Endothelial cell of umbilical vein (primary cell): ENCODE measurements around the gene CLNK. TPM values are rescaled to one million over a fixed set of nuclear protein-coding genes. Genes with fewer than 3 reads are reported as not detected.

ENCODE experiments used
- BruUV-seq: library from RNA; stranded (reverse); fragments of 400-500 nt; replicated peaks from 2 replicates; lab custom pipeline; 2021; lab: Mats Ljungman, UMichigan
- CTCF ChIA-PET: fragments of 300-600, 350-600 bp; sonication (Branson Sonifier 250); formaldehyde crosslinking; loops from one replicate; lab custom pipeline; 2021; ENCODE audit warnings: antibody characterized with exemption, inconsistent platforms; lab: Charles Lee
- POLR2A ChIA-PET: fragments of 300-600, 350-600 bp; sonication (Branson Sonifier 250); formaldehyde crosslinking; loops from one replicate; lab custom pipeline; 2021; ENCODE audit warnings: antibody characterized with exemption, inconsistent platforms; lab: Charles Lee
- DNase-seq: peaks from one replicate; pipeline ENCODE4 v3.0.0-alpha.2; 2011; ENCODE audit warnings: low read depth, low spot score
- FAIRE-seq: peaks from 2 replicates; lab custom pipeline; 2011; peaks lifted over from hg19 to GRCh38; lab: Jason Lieb, UNC
- H2AFZ ChIP-seq: 2 replicates; pipeline ENCODE4 v1.6.0; 2012; ENCODE audit warnings: low read depth, low read length, control low read depth, inconsistent platforms
- H3K27ac ChIP-seq: 2 replicates; pipeline ENCODE4 v1.5.1; 2011; ENCODE audit warnings: low read depth, mild to moderate bottlenecking, control low read depth, low read length, moderate library complexity; ENCODE audit not compliant: insufficient read depth
- H3K27me3 ChIP-seq, 2 experiments: 2 replicates each; pipeline versions ENCODE4 v1.6.0 to v1.6.1; 2011; ENCODE audit warnings: low read length in 2 of 2, mixed read lengths in 1 of 2; ENCODE audit not compliant: control insufficient read depth in 2 of 2, insufficient read depth in 2 of 2
- H3K36me3 ChIP-seq, 2 experiments: 2 replicates in 1 of 2; 3 replicates in 1 of 2; pipeline ENCODE4 v1.5.1; 2011; ENCODE audit warnings: low read length in 2 of 2, mild to moderate bottlenecking in 1 of 2, moderate library complexity in 1 of 2; ENCODE audit not compliant: control insufficient read depth in 2 of 2, insufficient read depth in 2 of 2; ENCODE audit errors: extremely low read depth in 1 of 2
- H3K4me1 ChIP-seq: 3 replicates; pipeline ENCODE4 v1.5.1; 2011; ENCODE audit warnings: mild to moderate bottlenecking, low read length; ENCODE audit not compliant: control insufficient read depth, insufficient read depth; ENCODE audit errors: extremely low read depth
- H3K4me2 ChIP-seq: 2 replicates; pipeline ENCODE4 v1.6.1; 2011; ENCODE audit warnings: low read length, control low read depth, mixed read lengths; ENCODE audit not compliant: insufficient read depth
- H3K4me3 ChIP-seq, 3 experiments: fragments of 200-600 bp in 1 of 3; sonication (generic), shearing (Covaris generic) in 1 of 3; replicated peaks in 1 of 3; 2 replicates each; pipeline ENCODE4 v1.5.1; 2011 to 2016; ENCODE audit warnings: control low read depth in 3 of 3, low read length in 3 of 3, mild to moderate bottlenecking in 2 of 3, inconsistent platforms in 1 of 3, low read depth in 1 of 3, moderate library complexity in 1 of 3; ENCODE audit not compliant: insufficient read depth in 1 of 3
- H3K79me2 ChIP-seq: 2 replicates; pipeline ENCODE4 v1.6.0; 2012; ENCODE audit warnings: low read length, inconsistent platforms; ENCODE audit not compliant: control insufficient read depth, insufficient read depth
- H3K9ac ChIP-seq: replicated peaks from 2 replicates; pipeline ENCODE3; 2011; ENCODE audit warnings: low read length, control low read depth; ENCODE audit not compliant: insufficient read depth; ENCODE audit errors: extremely low read depth
- H3K9me1 ChIP-seq: replicated peaks from 3 replicates; pipeline ENCODE4 v1.6.0; 2011; ENCODE audit warnings: mild to moderate bottlenecking, low read length; ENCODE audit not compliant: control insufficient read depth, insufficient read depth; ENCODE audit errors: extremely low read depth
- H3K9me3 ChIP-seq: replicated peaks from 2 replicates; pipeline ENCODE4 v1.5.1; 2012; ENCODE audit warnings: low read length, inconsistent platforms; ENCODE audit not compliant: control insufficient read depth, insufficient read depth
- H4K20me1 ChIP-seq: replicated peaks from 2 replicates; pipeline ENCODE3; 2011; ENCODE audit warnings: mild to moderate bottlenecking, low read length; ENCODE audit not compliant: control insufficient read depth, insufficient read depth; ENCODE audit errors: extremely low read depth
- EZH2 ChIP-seq: IDR thresholded peaks from 2 replicates; pipeline ENCODE4 v1.6.1; 2012; ENCODE audit warnings: borderline replicate concordance, low read depth, mild to moderate bottlenecking, moderate library complexity, low read length, inconsistent platforms; ENCODE audit not compliant: severe bottlenecking
- FOS ChIP-seq: IDR thresholded peaks from 2 replicates; pipeline ENCODE4 v1.6.1; 2011; ENCODE audit warnings: mild to moderate bottlenecking, low read length, moderate library complexity, borderline replicate concordance; ENCODE audit not compliant: insufficient read depth
- JUN ChIP-seq: IDR thresholded peaks from 2 replicates; pipeline ENCODE4 v1.6.1; 2011; ENCODE audit warnings: borderline replicate concordance, low read depth; ENCODE audit not compliant: insufficient read length, insufficient read depth
- MYC ChIP-seq: IDR thresholded peaks from one replicate; pipeline ENCODE4 v1.6.1; 2011; ENCODE audit warnings: mild to moderate bottlenecking, low read depth, low read length
- POLR2A ChIP-seq: IDR thresholded peaks from 2 replicates; pipeline ENCODE4 v1.6.1; 2012; ENCODE audit warnings: low read depth, mild to moderate bottlenecking, control low read depth, low read length
- dilution Hi-C: fragments of 300-500 bp; cut with MboI; formaldehyde crosslinking; loops from one replicate; pipeline ENCODE4 v1.15.0; 2019; ENCODE audit warnings: low sequenced_read_pairs; ENCODE audit not compliant: extremely low pct_ligation_motif_present
- intact Hi-C: fragments of 100-400 bp; cut with micrococcal nuclease; formaldehyde crosslinking; loops from one replicate; pipeline ENCODE4 v1.10.0; 2022
- polyA plus RNA-seq, 4 experiments: library from polyadenylated mRNA; depleted of rRNA in 3 of 4; stranded (reverse) in 3 of 4; unstranded in 1 of 4; fragments of >200 nt; gene quantifications; 2 replicates each; pipeline versions ENCODE4 v1.2.1 to v1.2.3, GENCODE V29; 2011 to 2012; ENCODE audit warnings: missing spikeins in 1 of 4
- total RNA-seq: library from RNA; stranded (reverse); gene quantifications from 2 replicates; pipeline ENCODE4 v1.2.3, GENCODE V29; 2021
- TF ChIP-seq, protein P1 (sequence below): IDR thresholded peaks from 2 replicates; pipeline ENCODE4 v1.6.1; 2011; ENCODE audit not compliant: insufficient read depth, insufficient read length
- TF ChIP-seq, protein P2 (sequence below), 2 donors: IDR thresholded peaks; 1 replicate in 1 of 2; 2 replicates in 1 of 2; pipeline ENCODE4 v1.5.1; 2011; ENCODE audit warnings: low read length in 2 of 2, mild to moderate bottlenecking in 2 of 2, moderate library complexity in 2 of 2, control low read depth in 1 of 2, inconsistent platforms in 1 of 2, low read depth in 1 of 2; ENCODE audit not compliant: insufficient read depth in 1 of 2; ENCODE audit errors: extremely low read depth in 1 of 2

CLNK gene
- total and polyA plus RNA-seq, 2 donors (not counting 3 experiments of a cell fraction or from before 2014, with no cell fraction given) = not detected

DNA sequence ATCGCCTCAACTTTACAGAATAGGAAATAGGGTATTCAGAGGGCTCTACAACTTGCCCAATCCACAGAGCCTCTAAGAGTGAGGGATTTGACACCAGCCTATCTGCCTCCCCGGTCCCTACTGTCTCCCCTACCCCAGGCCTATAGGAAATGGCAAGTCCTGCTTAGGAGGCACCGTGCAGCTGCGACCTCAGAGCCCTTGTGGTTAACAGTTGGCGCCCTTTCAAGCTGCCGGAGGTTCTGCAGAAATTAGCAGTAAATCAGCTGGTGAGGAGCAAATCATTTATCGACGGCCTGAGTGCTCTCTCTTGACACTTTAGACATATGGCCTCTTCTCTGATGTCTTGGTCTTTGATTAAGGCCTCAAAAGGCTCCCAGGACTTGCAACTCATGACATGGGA is 96.9 kb downstream of the CLNK start:
- no peak for DNase-seq
- Histone ChIP-seq H3K4me3 (no peak overlapping the region), H3K9me1 (no peaks in the 10 kb centered on the region), H3K4me2 (no peak overlapping the region), H3K79me2 (no peaks in the 10 kb centered on the region), H3K9me3 (no peaks in the 10 kb centered on the region), H2AFZ (no peak overlapping the region), H3K27ac (no peak overlapping the region), H4K20me1 (no peaks in the 10 kb centered on the region), H3K9ac (no peak overlapping the region), H3K27me3 (peaks cover 6 to 7% of the 10 kb centered on the region in 2 experiments), H3K36me3 (no peaks in the 10 kb centered on the region), H3K4me1 (peaks cover 3% of the 10 kb centered on the region)
- BruUV-seq = no TSS peak
- no peak for FAIRE-seq
- dilution Hi-C loops (no loop called here), intact Hi-C loops (loop anchor here (10.0 kb wide), 2 partner anchors 1217 to 1367 kb away; no protein-coding TSS in a partner anchor)
- CTCF ChIA-PET = interaction anchor here (1.0 kb wide), 1 partner anchor 129 kb away, joined by 3 read pairs; no protein-coding TSS in a partner anchor
- POLR2A ChIA-PET = no interaction called here
- TF ChIP-seq EZH2 (no peak), POLR2A (no peak), MYC (no peak), JUN (no peak), FOS (no peak)
- TF ChIP-seq, protein P1, sequence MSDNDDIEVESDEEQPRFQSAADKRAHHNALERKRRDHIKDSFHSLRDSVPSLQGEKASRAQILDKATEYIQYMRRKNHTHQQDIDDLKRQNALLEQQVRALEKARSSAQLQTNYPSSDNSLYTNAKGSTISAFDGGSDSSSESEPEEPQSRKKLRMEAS = no peak
- TF ChIP-seq, protein P2, sequence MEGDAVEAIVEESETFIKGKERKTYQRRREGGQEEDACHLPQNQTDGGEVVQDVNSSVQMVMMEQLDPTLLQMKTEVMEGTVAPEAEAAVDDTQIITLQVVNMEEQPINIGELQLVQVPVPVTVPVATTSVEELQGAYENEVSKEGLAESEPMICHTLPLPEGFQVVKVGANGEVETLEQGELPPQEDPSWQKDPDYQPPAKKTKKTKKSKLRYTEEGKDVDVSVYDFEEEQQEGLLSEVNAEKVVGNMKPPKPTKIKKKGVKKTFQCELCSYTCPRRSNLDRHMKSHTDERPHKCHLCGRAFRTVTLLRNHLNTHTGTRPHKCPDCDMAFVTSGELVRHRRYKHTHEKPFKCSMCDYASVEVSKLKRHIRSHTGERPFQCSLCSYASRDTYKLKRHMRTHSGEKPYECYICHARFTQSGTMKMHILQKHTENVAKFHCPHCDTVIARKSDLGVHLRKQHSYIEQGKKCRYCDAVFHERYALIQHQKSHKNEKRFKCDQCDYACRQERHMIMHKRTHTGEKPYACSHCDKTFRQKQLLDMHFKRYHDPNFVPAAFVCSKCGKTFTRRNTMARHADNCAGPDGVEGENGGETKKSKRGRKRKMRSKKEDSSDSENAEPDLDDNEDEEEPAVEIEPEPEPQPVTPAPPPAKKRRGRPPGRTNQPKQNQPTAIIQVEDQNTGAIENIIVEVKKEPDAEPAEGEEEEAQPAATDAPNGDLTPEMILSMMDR (IDR thresholded peaks at IDR 0.05; ENCODE audit: extremely low read depth in 1 of 2, insufficient read depth in 1 of 2, low read depth in 1 of 2, low read length in 2 of 2) = no peak
